Occipital lobe (tissue), 2 donors: ENCODE results near the gene SCN4B. TPM values are rescaled to one million over a fixed set of nuclear protein-coding genes. Genes with fewer than 3 reads are reported as not detected.
A peak's percentile ranks its signal among the peaks of the same experiment; 100 is the strongest.

Experiments
- DNase-seq: peaks from one replicate; lab custom pipeline; 2025; lab: John Stamatoyannopoulos, UW
- total RNA-seq: library from RNA; depleted of rRNA; stranded (reverse); fragments of >200 nt; gene quantifications from one replicate; pipeline ENCODE4 v1.2.3, GENCODE V29; 2014

Gene SCN4B
- total RNA-seq, 1 donor from 2014 or later: 12.2 TPM

DNA sequence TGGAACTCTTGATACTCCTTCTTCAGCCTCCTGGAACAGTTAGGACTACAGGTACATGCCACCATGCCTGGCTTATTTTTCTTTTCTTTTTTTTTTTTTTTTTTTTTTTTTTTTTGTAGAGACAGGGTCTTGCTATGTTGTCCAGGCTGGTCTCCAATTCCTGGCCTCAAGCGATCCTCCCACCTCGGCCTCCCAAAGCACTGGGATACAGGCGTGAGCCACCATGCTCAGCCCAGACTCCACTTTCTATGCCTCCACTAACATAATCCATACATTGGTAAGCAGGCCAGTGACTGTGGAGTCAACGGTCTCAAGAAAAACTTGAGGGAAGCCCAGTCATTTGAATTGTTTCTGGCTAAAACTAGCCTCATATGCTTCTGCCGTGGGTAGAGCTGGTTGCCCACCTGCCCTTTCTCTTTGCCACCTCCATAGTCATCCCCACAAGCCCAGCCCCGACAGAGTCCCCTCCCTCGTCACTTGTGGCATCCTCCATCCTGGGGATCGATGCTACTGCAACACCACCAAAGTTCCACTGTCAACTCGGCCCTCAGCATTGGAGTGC is 21.5 kb upstream of the SCN4B start:
- no peak for DNase-seq

DNA sequence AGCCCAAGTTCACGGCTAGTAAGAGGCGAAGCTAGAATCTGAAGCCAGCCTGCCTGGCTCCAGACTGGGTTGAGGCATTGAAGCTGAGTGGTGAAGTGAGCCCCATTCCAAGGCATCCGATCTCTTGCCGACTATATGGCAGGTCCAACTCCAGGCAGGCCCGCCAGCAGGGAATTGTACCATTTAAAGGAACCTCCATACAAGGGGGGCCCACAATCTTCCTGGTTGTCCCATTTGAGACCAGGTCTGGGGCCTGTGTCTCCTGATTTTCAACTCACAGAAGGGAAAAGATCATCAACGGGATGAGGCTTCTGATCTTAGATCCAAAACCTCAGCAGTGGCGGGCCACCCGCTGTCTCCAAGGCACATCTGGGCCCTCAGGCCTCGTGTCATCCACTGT is 19.7 kb upstream of the SCN4B start:
- DNase-seq: no peak

DNA sequence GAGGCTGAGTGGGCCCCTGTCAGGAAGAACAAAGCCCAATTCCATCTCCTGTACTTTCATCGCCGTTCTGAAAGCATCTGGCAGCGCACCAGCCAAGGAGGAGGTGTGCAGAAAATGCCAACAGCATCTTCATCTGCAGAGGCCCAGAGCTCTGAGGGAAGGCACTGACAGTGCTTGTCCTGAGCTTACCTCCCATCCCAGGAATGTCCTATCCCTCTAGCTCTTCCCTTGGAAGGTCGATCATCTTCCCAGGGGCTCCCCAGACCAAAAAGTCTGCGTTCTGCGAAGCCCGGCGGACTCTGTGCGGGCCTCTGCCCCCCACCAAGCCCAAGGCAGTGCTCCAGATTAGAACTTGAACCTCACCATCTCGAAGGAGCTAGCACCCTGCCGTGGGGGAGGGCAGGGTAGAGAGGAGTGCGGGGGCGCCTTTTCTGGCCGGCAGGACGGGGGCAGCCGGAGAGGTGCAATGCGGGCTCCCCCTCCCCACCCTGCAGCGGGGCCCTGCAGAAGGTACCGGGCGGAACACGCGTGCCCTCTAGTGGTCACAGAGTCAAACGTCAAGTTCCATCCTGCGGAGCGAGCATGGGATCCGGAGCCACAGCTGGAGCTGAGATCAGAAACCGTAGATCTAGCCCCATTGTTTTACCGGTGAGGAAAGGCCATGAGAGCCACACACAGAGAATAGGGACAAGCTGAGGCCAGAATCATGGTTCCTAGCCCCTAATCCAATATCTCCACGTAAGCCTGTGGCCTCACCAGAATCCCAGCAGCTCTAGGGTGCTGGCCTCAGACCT is 18.8 kb upstream of the SCN4B start:
- peak; percentile 75 for DNase-seq

DNA sequence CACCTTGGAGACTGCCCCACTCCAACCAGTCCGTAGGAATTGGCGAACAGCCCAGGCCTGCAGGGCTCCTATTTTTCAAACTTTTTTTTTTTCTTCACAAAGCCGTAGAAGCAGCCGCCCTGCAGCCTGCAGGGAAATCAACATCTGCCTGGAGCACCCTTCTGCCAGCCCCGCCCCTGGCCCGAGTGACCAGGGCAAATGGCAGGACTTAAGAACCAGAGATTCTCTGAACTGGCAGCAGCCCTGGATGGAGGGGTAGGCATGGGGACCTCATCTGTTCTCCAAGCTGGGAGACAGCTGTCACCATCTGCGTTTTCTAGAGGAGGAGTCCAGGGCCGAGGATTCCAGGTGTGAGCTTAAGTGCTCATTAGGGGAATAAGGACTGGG is 18.3 kb upstream of the SCN4B start:
- DNase-seq: no peak

DNA sequence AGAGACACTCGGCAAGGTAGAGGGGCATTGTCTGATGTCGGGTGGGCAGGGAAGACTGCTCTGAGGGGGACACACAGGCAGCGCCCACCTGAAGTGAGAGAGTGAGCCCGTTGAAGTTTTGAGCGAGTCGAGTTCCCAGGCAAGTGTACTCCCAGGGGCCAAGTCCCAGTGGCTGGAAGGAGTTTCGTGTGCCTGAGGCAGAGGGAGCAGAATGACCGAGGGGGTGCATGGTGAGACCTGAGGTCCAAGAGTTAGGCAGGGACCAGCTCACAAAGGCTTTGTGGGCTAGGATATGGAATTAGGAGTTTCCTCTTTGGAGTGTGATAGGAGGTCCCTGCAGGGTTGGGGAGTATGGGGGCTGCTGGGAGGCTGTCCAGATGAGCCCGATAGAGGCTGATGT is 17.6 kb upstream of the SCN4B start:
- DNase-seq: no peak

DNA sequence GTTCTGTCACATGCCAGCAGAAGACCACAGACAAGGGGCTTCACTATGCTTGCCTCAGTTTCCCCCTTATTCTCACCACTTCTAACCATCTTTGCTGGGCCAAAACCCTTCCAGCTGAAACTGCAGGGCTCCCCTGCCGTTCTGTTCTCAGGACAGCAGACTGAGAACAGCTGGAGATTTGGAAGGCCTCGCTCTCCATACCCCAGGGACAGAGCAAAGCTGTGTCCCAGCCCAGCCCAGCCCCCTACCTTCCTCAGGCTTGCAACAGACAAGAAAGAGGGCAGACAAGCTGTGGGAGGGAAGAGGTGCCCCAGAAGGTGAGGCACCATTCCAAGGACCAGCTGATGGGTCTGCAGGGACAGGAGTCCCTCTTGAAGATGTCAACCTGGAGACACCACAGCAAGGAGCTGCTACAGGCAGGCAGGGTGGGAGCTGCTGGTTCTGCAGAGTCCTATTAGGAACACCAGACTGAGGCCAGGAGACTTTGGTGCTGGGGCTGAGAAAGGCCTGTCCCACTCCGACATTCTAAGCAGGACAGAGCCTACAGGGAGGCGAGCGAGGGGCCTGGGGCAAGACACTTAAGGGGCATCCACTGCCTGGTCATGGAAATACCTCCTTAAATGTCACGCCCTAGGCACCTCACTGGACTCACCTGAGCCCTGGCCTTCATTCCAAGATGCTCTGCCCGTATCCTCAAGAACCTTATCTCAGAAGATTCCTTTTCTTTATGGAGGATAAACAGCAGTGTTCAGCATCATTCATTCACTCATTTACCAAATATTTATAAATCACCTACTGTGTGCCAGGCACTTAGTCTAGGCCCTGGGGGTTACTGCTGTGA is 16.9 kb upstream of the SCN4B start:
- no peak for DNase-seq

DNA sequence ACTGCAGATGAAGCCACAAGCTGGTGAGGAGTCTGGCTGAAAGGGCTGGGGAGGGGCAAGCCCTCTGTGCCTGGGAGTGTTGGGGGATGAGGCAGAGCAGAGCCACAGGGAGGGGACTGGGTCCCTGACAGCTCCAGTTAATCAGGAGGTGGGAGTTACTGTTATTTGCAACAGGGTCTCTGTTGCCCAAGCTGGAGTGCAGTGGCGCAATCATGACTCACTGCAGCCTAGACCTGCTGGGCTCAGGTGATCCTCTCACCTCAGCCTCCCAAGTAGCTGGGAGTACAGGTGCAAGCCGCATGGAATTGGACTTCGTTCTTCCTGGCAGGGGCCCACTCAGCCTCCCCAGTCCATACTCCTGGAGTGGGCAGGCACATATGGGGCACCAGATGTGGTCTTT is 16.1 kb upstream of the SCN4B start:
- DNase-seq: no peak

DNA sequence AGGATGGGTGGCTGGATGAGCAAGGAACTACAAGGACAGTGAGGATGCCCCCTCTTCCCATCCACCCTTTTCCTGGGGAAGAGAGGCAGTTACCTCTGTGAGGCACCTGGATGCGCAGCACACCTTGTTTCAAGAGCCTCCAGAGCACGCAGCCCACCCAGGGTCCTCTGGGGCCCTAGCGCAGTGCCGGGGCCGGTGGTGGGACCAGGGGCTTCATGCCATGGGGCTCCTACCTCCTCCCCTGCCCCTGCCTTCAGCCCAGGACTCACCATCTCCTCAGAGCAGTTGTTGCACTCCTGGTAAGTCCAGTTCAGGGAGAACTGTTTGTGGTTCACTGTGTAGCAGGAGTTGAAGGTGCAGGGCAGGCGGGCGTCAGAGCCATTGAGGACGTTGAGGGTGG is 15.7 kb upstream of the SCN4B start:
- no peak for DNase-seq

DNA sequence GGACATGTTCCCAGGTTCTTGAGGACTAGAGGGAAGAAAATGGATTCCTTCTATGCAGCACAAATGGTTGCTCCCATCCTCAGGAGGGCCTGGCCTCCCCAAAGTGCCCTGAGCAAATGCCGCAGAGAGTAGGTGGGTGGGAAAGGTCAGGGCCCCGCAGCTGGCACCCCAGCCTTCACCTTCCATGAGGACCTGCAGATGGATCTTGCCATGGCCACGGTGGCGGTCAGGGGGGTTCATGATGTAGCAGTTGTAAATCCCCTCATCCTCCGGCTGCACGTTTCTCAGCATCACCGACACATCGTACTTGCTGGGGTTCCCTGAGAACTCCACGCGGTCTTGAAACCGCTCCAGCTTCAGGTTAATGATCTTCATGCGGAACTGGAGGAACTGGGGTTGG is 15.3 kb upstream of the SCN4B start:
- no peak for DNase-seq

DNA sequence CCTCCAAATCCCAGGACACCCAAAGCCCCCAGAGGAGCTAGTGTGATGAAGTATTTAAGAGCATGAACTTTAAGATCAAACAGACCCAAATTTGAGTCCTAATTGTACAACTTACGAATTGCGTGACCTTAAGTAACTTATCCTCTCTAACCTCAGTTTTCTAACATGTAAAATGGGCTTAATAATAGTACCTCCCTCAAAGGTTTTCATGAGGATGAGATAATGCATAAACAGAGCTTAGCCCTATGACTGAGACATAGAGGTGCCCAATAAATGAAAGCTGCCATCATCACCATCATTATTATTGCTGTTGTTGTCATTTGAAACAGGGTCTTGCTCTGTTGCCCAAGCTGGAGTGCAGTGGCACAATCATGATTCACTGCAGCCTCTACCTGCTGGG is 14.6 kb upstream of the SCN4B start:
- no peak for DNase-seq

DNA sequence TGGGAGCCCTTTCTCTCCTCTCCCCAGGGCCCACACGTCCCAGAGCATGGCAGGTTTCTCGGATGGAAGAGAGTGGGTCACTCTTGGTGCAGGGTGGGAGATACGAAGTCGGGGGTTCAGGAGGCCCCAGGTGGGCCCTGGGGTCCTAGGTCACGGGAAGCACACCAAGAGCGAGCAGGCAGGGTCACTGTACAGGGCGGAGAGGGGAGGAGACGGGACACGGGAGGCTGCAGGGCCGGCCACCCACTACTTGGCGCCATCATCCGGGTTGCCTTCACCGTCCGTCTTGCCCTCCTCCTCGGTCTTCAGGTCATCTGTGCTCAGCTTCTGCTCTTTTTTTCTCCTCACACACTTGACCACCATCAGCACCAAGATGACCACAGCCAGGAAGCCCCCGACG is 14.0 kb upstream of the SCN4B start:
- DNase-seq: no peak

DNA sequence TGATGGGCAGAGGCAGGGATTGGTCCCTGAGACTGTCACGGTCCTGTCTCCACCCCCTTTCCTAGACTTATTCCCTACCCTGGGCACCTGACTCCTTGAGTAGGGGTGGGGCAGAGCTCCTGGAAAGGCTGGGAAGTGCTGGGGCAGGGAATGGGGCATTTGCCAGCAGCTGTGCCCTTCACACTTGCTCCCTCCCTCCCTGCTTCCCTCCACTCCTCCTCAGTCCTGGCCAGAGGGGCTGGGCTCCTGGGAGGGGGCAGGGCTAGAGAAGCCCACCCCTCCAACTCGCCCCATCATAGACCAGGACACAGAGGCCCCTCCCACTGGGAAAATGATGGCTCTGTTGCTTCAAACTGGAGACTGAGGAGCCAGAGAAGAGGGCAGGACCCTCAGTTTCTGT is 12.3 kb upstream of the SCN4B start:
- no peak for DNase-seq

DNA sequence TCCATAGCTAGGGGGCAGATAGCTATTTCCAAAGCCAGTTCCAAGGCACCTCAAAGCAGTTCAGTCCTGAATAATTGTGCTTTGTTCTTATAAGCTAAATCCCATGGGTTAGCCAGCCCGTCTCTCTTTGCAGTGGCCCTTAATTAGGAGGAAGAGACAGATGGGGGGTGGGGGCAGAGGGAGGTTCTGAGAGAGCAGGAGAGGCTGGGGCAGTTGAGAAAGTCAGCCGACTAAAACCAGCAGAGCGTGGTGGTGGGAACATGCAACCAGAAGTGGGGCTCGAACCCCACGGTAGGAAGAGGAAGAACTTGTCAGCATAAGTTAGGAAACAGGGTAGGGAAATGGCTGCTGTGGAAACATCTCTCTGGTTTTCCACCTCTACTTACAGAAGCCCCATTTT is 10.9 kb upstream of the SCN4B start:
- DNase-seq: no peak

DNA sequence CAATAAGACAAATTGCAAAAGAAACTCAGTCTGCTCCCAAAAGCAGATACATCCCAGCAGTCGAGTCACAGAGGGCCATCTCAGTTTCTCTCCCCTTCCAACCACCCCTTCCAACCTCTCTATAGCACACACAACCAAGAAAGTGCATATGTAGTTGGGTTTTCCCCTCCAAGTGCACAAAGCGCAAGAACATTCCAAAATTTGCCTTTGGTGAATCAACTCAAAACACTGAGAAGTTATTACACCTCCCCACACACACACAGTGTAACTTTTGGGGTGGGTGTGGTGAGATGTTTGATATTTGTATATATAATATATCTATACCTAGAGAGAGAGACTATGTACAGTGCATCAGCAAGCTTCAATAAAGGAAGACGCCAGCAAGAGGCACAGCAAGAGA is 10.2 kb upstream of the SCN4B start:
- DNase-seq: no peak

DNA sequence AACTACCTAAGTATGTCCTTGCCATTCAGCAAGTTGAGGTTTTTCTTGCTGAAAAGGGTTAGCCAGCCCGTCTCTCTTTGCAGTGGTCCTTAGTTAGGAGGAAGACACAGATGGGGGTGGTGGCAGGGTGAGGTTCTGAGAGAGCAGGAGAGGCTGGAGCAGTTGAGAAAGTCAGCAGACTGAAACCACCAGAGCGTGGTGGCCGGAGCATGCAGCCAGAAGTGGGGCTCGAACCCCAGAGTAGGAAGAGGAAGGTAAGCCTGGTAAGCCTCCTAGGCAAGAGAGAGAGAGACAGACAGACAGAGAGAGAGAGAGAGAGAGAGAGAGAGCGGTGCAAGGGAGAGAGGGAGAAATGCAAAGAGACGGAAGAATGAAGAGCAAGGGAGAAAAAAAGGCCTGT is 9.2 kb upstream of the SCN4B start:
- DNase-seq: no peak

DNA sequence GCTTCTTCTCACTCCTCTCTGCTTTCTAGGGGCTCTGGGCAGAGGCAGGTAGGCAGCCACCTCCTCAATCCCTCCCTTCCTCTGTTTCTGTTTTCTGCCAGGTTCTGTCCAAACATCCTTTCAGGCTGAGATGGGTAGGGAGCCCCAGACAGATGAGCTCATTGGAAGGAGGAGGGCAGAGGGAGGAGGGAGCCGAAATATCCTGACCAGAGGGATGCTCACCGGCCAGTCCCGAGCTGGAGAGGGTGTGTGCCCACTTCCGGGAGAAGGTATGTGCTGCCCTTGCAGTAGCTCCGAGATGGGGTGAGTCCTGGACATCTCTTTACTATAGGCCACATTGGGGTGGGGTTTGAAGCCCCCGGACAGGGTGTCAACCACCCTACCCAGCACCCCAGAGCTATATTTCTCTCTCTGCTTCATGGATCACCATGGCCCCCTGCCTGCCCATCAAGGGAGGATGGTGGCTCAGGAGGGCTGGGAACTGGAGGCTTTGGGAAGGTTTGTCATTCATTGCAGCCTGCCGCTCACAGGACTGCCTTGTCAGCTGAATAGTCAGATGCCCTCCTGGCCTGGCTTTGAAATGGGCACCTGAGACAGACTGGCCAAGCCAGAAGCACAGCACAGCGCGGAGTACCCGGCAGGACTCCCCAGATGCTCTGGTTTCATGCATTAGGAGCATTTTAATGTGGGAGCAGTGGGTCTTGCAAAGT is 4.7 kb upstream of the SCN4B start:
- no peak for DNase-seq

DNA sequence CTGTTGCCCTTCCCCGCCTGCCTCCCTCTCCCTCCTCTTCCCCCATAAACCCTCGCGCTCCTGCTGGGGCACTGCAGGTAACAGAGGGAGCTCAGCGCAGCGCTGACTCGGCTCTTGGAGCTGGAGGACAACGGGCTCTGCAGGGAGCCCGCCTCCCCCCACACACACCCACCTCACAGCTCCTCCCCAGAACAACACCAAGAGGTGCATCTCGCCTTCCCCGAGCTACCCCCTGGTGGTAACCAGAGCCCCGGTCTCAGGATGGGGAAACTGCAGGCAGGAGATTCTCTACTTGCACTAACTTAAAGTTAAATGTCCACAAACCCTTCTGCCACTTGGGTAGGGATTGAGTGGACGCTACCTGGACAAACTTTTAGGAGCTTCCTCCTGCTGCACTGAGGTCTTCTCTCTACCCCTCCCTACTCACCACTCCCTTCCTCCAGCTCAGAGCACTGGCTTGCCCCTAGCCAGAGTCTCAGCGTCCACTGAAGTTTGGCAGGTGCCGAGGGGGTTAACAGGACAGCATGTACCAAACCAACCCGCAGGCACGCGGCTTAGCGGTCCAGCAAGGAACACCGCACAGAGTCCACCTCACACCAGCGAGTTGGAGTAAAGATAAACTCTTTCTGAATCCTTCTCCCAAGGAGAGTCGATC is 4.0 kb upstream of the SCN4B start:
- no peak for DNase-seq

DNA sequence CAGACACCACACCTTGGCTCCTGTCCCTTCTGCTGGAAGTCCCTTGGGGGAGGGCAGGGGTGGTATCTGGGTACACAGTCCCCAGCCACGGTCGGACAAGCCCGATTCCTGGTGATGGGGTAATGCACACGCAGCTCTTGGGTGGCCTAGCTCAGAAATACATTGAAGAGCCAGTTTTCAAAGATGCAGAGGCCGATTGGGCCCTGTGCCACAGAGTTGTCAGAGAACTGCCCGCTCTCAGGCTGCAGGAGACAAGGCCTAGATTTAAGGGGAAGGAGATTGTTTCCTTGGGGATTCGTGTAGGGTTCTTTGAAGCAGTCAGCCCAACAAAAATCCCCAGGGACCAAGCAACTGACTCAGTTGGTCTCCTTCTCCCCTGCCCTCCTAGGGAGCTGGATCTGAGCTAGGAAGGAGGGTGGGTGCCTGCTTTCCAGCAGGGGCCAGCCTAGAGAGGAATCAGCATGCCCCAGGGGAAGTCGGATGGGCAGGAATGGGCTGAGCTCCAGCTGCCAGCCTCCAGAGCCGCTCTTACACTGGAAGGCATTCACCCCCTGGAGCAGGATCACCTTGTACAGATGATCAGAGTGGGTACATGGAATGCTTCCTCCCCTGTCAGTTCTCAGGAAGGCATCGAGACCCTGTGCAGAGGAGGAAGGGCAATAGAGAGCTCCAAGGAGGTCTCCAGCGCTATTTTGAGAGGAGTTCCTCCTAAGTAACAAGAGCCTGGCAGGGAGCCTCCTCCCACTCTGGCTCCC is 3.3 kb upstream of the SCN4B start:
- DNase-seq: no peak

DNA sequence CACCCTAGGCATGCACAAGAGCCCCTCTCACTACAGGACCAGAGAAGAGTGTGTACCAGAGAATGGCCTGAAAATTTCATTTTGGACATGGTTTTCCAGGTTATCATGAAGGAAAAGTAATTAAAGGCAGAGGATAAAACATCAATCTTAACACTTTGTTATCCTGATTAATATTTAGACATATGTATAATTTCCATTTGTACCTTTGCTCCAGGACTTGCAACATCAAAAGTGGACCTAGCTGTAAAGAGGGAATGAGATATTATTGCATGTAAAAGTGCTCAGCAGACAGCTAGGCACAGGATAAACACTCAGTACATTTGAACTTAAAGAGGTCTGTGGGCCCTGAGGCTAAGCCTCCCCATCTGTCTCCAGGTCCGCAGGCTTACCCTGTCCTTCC is 2.0 kb upstream of the SCN4B start:
- no peak for DNase-seq

DNA sequence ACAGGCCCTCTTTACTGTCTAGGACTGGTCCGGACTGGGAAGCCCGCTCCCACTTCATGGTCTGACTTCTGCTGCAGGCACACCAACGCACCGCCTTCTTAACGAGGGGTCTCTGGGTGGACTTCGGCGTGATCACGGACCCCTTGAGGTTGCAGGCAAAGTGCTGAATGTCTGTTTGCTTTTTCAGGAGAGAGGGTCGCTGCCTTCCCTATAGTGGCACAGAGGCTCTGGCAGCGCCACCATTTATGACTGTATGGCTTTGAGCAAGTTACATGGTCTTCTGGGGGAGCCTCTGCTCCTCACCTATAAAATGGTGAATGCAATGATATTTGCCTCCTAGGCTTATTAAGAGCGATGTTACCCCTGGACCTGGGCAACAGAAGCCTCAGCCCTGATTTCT is 1.4 kb upstream of the SCN4B start:
- no peak for DNase-seq

DNA sequence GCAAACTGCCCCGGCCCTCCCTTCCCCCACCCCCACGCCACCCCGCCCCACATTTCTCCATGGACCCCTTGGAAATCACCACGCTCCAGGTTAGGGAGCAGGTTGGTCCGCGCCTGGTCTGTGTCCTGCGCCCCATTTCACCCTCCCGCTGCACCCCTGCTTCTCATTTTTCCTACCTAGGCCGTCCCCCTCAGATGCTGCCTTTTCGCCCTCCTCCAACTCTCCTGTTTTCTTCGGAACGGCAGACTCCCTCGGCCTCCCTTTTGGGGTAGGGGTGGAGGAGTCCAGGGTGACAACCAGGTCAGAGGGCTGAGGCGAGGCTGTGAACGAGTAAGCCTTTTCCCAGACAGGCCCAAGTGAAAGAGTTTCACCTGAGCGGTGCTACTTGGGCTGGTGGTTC is 893 bp upstream of the SCN4B start:
- DNase-seq: no peak
